Measurements from ENCODE around the gene ASTN1. TPM values are rescaled to one million over a fixed set of nuclear protein-coding genes. Genes with fewer than 3 reads are reported as not detected.

ASTN1 gene
- total RNA-seq, 1 experiment from 2014 or later = not detected

- intact Hi-C loops (cut with micrococcal nuclease) = no loop called here
- Histone ChIP-seq H4K20me1 (ENCODE audit: low read length) (no peaks in the 10 kb centered on the region), H3K4me1 (ENCODE audit: insufficient read depth, low read length) (no peaks in the 10 kb centered on the region), H3K9me3 (ENCODE audit: low read length) (no peaks in the 10 kb centered on the region), H3F3A (ENCODE audit: low read length, unreplicated experiment) (no peaks in the 10 kb centered on the region), H3K27ac (ENCODE audit: low read length) (no peak overlapping the region), H3K4me2 (ENCODE audit: low read length) (no peak overlapping the region), H3K9ac (ENCODE audit: low read length) (no peak overlapping the region), H3K79me2 (ENCODE audit: low read length) (no peaks in the 10 kb centered on the region), H2AFZ (ENCODE audit: low read length) (no peak overlapping the region), H3K27me3 (ENCODE audit: low read length) (peaks cover 3% of the 10 kb centered on the region; the same call in 1 of the 2 replicates), H3K4me3 (ENCODE audit: low read length) (no peak overlapping the region), H3K36me3 (ENCODE audit: low read depth, low read length) (no peaks in the 10 kb centered on the region), H3K9me2 (replicated peaks; ENCODE audit: low read length) (no peaks in the 10 kb centered on the region)
- DNase-seq (no peak), ATAC-seq (no peak)
- ChIA-PET POLR2A (ENCODE audit: unreplicated experiment) (no interaction called here), CTCF (no interaction called here)
- no TSS peak for BruUV-seq (replicated peaks)
- no peak for TF ChIP-seq CTCF (conservative IDR thresholded peaks at IDR 0.05; ENCODE audit: low read depth, low read length)
- no peak for TF ChIP-seq EZH2 (IDR thresholded peaks at IDR 0.05; ENCODE audit: low read length, unreplicated experiment)
- TF ChIP-seq EZH2phosphoT487 (IDR thresholded peaks at IDR 0.05; ENCODE audit: borderline replicate concordance, low read length) = no peak
Observed at GRCh38 chr1:176816232-176816631, 348.3 kb downstream of the ASTN1 start.

- Histone ChIP-seq H3K4me3 (ENCODE audit: low read length) (no peak overlapping the region), H3K27me3 (ENCODE audit: low read length) (peaks cover 3% of the 10 kb centered on the region; the same call in 1 of the 2 replicates), H4K20me1 (ENCODE audit: low read length) (no peaks in the 10 kb centered on the region), H3K9ac (ENCODE audit: low read length) (no peak overlapping the region), H3K4me1 (ENCODE audit: insufficient read depth, low read length) (no peaks in the 10 kb centered on the region), H3K27ac (ENCODE audit: low read length) (no peak overlapping the region), H2AFZ (ENCODE audit: low read length) (no peak overlapping the region), H3K9me3 (ENCODE audit: low read length) (no peaks in the 10 kb centered on the region), H3K4me2 (ENCODE audit: low read length) (no peak overlapping the region), H3F3A (ENCODE audit: low read length, unreplicated experiment) (no peaks in the 10 kb centered on the region), H3K36me3 (ENCODE audit: low read depth, low read length) (no peaks in the 10 kb centered on the region), H3K79me2 (ENCODE audit: low read length) (no peaks in the 10 kb centered on the region), H3K9me2 (replicated peaks; ENCODE audit: low read length) (no peaks in the 10 kb centered on the region)
- intact Hi-C loops (cut with micrococcal nuclease) = no loop called here
- TF ChIP-seq EZH2phosphoT487 (IDR thresholded peaks at IDR 0.05; ENCODE audit: borderline replicate concordance, low read length) (no peak), EZH2 (IDR thresholded peaks at IDR 0.05; ENCODE audit: low read length, unreplicated experiment) (no peak), CTCF (conservative IDR thresholded peaks at IDR 0.05; ENCODE audit: low read depth, low read length) (no peak)
- ATAC-seq = no peak
- ChIA-PET CTCF (no interaction called here), POLR2A (ENCODE audit: unreplicated experiment) (no interaction called here)
- BruUV-seq (replicated peaks) = no TSS peak
- no peak for DNase-seq
Observed at GRCh38 chr1:176815621-176816020, 348.9 kb downstream of the ASTN1 start.

- ChIA-PET CTCF (interaction anchor here (0.6 to 0.7 kb wide), 2 partner anchors 71 to 252 kb away, joined by 3 read pairs; no protein-coding TSS in a partner anchor), POLR2A (ENCODE audit: unreplicated experiment) (no interaction called here)
- TF ChIP-seq EZH2phosphoT487 (IDR thresholded peaks at IDR 0.05; ENCODE audit: borderline replicate concordance, low read length) (no peak), CTCF (conservative IDR thresholded peaks at IDR 0.05; ENCODE audit: low read depth, low read length) (no peak), EZH2 (IDR thresholded peaks at IDR 0.05; ENCODE audit: low read length, unreplicated experiment) (no peak)
- no peaks in the 10 kb centered on the region for H3K4me1 ChIP-seq (ENCODE audit: insufficient read depth, low read length)
- no peaks in the 10 kb centered on the region for H3K36me3 ChIP-seq (ENCODE audit: low read depth, low read length)
- no peaks in the 10 kb centered on the region for H3K9me3 ChIP-seq (ENCODE audit: low read length)
- H3K27ac ChIP-seq (ENCODE audit: low read length) = no peak overlapping the region
- ATAC-seq (no peak), DNase-seq (no peak)
- intact Hi-C loops (cut with micrococcal nuclease) = no loop called here
- H3K79me2 ChIP-seq (ENCODE audit: low read length) = no peaks in the 10 kb centered on the region
- BruUV-seq (replicated peaks) = no TSS peak
- no peak overlapping the region for H3K9ac ChIP-seq (ENCODE audit: low read length)
- H3K27me3 ChIP-seq (ENCODE audit: low read length) = peaks cover 13% of the 10 kb centered on the region; the same call in 1 of the 2 replicates
- H3F3A ChIP-seq (ENCODE audit: low read length, unreplicated experiment) = no peaks in the 10 kb centered on the region
- H3K9me2 ChIP-seq (replicated peaks; ENCODE audit: low read length) = no peaks in the 10 kb centered on the region
- no peak overlapping the region for H3K4me2 ChIP-seq (ENCODE audit: low read length)
- H2AFZ ChIP-seq (ENCODE audit: low read length) = no peak overlapping the region
- H3K4me3 ChIP-seq (ENCODE audit: low read length) = no peak overlapping the region
- H4K20me1 ChIP-seq (ENCODE audit: low read length) = no peaks in the 10 kb centered on the region
Observed at GRCh38 chr1:176811511-176812288, 352.8 kb downstream of the ASTN1 start.
